ENCODE data around the gene CACNA1C.

- TF ChIP-seq, protein P1, sequence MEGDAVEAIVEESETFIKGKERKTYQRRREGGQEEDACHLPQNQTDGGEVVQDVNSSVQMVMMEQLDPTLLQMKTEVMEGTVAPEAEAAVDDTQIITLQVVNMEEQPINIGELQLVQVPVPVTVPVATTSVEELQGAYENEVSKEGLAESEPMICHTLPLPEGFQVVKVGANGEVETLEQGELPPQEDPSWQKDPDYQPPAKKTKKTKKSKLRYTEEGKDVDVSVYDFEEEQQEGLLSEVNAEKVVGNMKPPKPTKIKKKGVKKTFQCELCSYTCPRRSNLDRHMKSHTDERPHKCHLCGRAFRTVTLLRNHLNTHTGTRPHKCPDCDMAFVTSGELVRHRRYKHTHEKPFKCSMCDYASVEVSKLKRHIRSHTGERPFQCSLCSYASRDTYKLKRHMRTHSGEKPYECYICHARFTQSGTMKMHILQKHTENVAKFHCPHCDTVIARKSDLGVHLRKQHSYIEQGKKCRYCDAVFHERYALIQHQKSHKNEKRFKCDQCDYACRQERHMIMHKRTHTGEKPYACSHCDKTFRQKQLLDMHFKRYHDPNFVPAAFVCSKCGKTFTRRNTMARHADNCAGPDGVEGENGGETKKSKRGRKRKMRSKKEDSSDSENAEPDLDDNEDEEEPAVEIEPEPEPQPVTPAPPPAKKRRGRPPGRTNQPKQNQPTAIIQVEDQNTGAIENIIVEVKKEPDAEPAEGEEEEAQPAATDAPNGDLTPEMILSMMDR (IDR thresholded peaks at IDR 0.05): no peak
- no peak for TF ChIP-seq POLR2A (IDR thresholded peaks at IDR 0.05)
Observed at GRCh38 chr12:2190896-2191533, 138.2 kb downstream of the CACNA1C start.
